Tibial nerve (tissue), 4 donors: ENCODE measurements around the gene ZNF692.

Source experiments
- CTCF ChIP-seq, 5 experiments: fragments of 200-600 bp in 3 of 5; fragments of 450-650 bp in 2 of 5; sonication (generic) in 3 of 5; IDR thresholded peaks; one replicate each; pipeline ENCODE4 v1.5.1; 2016 to 2019; ENCODE audit warnings: antibody characterized with exemption in 5 of 5, mild to moderate bottlenecking in 3 of 5, moderate library complexity in 2 of 5
- EP300 ChIP-seq, 2 donors: sonication (generic); formaldehyde crosslinking; IDR thresholded peaks; one replicate each; pipeline ENCODE4 v1.6.1; 2017; ENCODE audit warnings: antibody characterized with exemption in 2 of 2, mild to moderate bottlenecking in 1 of 2
- POLR2A ChIP-seq, 2 donors: fragments of 450-650 bp; IDR thresholded peaks; one replicate each; pipeline ENCODE4 v1.6.1; 2017; ENCODE audit warnings: antibody characterized with exemption in 2 of 2, mild to moderate bottlenecking in 2 of 2, moderate library complexity in 2 of 2

DNA sequence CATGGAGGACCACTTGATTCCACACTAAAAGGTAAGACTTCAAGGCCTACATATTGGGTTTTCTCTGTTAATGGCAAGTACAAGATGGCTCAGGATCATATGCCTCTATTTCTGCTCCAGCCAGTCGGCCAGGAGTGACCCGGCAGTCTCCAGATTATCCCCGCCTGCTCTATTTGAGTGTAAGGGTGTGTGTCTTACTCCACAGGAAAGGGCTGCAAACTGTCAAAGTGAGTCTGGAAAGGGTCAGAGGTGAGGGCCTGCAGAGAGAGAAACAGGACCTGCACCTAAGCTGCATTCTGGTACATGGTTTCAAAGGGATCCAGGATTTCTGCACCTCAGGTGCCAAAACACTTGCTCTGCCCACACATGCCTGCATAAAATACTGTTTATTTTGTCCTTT lies 9.2 kb downstream of the ZNF692 start:
- no peak for TF ChIP-seq EP300 (IDR thresholded peaks at IDR 0.05)
- no peak for TF ChIP-seq CTCF (IDR thresholded peaks at IDR 0.05)
- no peak for TF ChIP-seq POLR2A (IDR thresholded peaks at IDR 0.05)
